Measurements from ENCODE around the gene PDE4DIP.
"Not testable (repeated sequence)": the region's sequence is repeated elsewhere in the genome, so short reads cannot be mapped to it uniquely, and the experiment has no call there.

PDE4DIP gene

DNA sequence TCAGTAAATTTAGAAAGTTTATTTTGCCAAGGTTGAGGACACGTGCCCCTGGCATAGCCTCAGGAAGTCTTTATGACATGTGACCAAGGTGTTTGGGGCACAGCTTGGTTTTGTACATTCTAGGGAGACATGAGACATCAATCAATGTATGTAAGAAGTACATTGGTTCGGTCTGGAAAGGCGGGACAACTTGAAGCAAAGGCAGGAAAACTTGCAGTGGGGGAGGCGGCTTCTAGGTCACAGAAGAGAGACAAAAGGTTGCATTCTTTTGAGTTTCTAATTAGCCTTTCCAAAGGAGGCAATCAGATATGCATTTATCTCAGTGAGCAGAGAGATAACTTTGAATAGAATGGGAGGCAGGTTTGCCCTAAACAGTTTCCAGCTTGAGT is 57.7 kb downstream of the PDE4DIP start:
- H3K9ac ChIP-seq (ENCODE audit: low read depth, low read length); H3K9me3 ChIP-seq (ENCODE audit: insufficient read depth, low read depth, low read length); H3K27ac ChIP-seq (ENCODE audit: low read length); H3K27me3 ChIP-seq (ENCODE audit: insufficient read depth, low read length); H3K36me3 ChIP-seq (ENCODE audit: insufficient read depth, low read depth, low read length); H3K4me1 ChIP-seq (ENCODE audit: insufficient read depth, low read length); H3K4me3 ChIP-seq (ENCODE audit: low read length): not testable (repeated sequence)

- H3K9ac ChIP-seq (ENCODE audit: low read depth, low read length); H3K36me3 ChIP-seq (ENCODE audit: insufficient read depth, low read depth, low read length); H3K9me3 ChIP-seq (ENCODE audit: insufficient read depth, low read depth, low read length); H3K4me3 ChIP-seq (ENCODE audit: low read length); H3K27ac ChIP-seq (ENCODE audit: low read length); H3K4me1 ChIP-seq (ENCODE audit: insufficient read depth, low read length); H3K27me3 ChIP-seq (ENCODE audit: insufficient read depth, low read length): not testable (repeated sequence)
Measured at GRCh38 chr1:148909219-148909826, 65.1 kb downstream of the PDE4DIP start.

DNA sequence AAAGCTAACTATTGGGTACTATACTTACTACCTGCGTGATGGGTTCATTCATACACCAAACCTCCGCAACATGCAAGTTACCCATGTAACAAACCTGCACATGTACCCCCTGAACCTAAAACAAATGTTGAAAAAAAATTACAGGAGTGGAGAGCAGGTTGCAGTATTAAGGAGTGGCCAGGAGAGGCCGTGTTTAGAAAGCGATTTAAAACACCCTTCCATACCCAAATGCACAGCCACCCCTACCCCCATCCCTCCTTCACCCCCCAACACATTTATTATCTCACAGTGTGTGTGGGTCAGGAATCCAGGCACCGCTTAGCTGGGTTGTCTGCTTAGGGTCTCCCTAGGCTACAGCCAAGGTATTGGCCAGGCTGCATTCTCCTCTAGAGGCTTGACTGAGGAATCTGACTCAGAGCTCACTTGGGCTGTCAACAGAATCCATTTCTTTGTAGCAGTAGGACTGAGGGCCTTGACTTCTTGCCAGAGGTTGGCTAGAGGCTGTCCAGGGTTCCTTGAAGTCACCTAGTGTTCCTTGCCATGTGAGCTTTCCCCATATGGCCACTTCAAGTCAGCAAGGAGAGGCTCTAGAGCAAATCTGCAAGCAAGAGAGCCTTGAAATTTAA is 67.2 kb downstream of the PDE4DIP start:
- not testable (repeated sequence) for H3K4me1 ChIP-seq (ENCODE audit: insufficient read depth, low read length); H3K27me3 ChIP-seq (ENCODE audit: insufficient read depth, low read length); H3K9ac ChIP-seq (ENCODE audit: low read depth, low read length); H3K4me3 ChIP-seq (ENCODE audit: low read length); H3K36me3 ChIP-seq (ENCODE audit: insufficient read depth, low read depth, low read length); H3K9me3 ChIP-seq (ENCODE audit: insufficient read depth, low read depth, low read length); H3K27ac ChIP-seq (ENCODE audit: low read length)

DNA sequence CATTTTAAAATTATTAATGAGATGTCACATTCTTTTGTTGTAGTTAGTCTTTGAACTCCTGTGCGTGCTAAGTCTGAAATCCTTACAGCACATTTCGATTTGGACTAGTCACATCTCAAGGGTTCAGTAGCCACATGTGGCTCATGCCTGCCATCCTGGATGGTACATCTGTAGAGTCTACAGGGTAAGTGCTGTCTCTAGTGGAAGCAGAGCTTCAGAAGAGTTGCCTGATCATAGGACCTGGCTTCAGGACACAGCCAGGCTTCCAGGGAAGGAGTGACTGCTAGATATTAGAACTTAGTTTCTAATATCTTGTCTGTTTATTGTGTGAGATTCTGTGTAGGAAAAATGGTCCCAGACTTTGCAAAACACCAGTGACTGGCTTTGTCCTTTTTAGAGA is 72.0 kb downstream of the PDE4DIP start:
- H3K9me3 ChIP-seq (ENCODE audit: insufficient read depth, low read depth, low read length); H3K9ac ChIP-seq (ENCODE audit: low read depth, low read length); H3K36me3 ChIP-seq (ENCODE audit: insufficient read depth, low read depth, low read length); H3K27me3 ChIP-seq (ENCODE audit: insufficient read depth, low read length); H3K4me3 ChIP-seq (ENCODE audit: low read length); H3K27ac ChIP-seq (ENCODE audit: low read length); H3K4me1 ChIP-seq (ENCODE audit: insufficient read depth, low read length): not testable (repeated sequence)

DNA sequence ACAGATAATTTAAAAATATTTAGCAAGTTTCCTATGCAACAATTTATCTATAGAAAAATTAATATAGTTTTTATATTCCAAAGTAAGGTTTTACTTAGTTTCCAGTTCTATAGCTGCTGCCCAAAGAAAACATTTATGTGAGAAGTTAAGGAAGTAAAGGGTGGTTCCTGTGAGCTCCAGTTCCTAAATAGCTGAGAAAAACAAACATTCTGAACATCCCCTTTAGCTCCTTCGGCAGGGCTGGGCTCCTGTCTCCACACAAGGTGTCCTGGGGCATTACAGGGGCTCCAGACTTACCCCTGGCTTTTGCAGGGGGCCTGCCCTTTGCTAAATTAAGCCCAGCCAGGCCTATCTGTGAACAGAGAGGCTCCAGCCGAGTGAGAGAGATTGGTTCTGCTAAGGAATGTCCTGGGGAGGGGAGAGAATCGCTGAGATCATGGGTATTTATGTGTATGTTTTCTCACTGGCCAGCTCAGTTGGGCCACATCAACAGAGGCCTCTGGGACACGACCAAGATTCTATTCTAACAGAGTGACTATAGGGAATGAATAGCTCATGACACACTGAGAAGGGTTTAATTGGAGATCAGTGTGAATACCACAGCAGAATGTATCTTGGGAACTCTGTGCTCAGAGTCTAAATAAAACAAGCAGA is 72.6 kb downstream of the PDE4DIP start:
- H3K4me3 ChIP-seq (ENCODE audit: low read length); H3K27ac ChIP-seq (ENCODE audit: low read length); H3K36me3 ChIP-seq (ENCODE audit: insufficient read depth, low read depth, low read length); H3K9me3 ChIP-seq (ENCODE audit: insufficient read depth, low read depth, low read length); H3K27me3 ChIP-seq (ENCODE audit: insufficient read depth, low read length); H3K9ac ChIP-seq (ENCODE audit: low read depth, low read length); H3K4me1 ChIP-seq (ENCODE audit: insufficient read depth, low read length): not testable (repeated sequence)

DNA sequence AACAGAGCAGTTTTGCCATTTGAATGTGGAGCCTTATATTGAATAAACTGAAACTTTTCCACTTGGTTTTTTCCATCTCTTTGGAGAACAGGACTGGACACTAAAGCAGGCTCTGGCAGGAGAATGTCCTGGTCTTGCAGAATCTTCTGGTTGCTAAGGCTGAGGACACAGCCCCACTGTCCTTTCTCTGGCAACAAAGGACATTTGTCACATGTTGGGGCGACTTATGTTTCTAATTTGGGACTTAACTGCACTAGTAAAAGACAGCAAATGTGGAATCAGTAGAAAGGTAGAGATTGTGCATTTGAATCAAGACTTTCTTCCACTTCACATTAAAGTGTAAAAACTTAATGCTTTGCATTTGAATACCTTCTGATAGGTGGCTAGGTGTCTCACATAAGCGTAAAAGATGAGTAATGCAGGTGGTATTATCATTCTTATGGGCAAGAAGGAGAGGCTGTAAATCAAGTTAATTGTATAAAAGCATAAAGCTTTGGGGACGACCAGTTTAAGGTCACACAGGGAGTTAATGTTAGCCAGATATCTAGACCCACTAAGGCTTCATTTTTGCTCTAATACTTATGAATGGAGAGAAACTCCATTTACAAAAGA is 74.7 kb downstream of the PDE4DIP start:
- H3K27ac ChIP-seq (ENCODE audit: low read length): not testable (repeated sequence)

GRCh38 chr1:148921047-148921446 is 76.8 kb downstream of the PDE4DIP start:
- not testable (repeated sequence) for H3K27me3 ChIP-seq (ENCODE audit: insufficient read depth, low read length); H3K9ac ChIP-seq (ENCODE audit: low read depth, low read length); H3K9me3 ChIP-seq (ENCODE audit: insufficient read depth, low read depth, low read length); H3K27ac ChIP-seq (ENCODE audit: low read length); H3K36me3 ChIP-seq (ENCODE audit: insufficient read depth, low read depth, low read length); H3K4me1 ChIP-seq (ENCODE audit: insufficient read depth, low read length); H3K4me3 ChIP-seq (ENCODE audit: low read length)

More for the DNA sequence above, 74.7 kb downstream of the PDE4DIP start:
- not testable (repeated sequence) for H3K27me3 ChIP-seq (ENCODE audit: insufficient read depth, low read length); H3K9me3 ChIP-seq (ENCODE audit: insufficient read depth, low read depth, low read length); H3K9ac ChIP-seq (ENCODE audit: low read depth, low read length); H3K4me3 ChIP-seq (ENCODE audit: low read length); H3K36me3 ChIP-seq (ENCODE audit: insufficient read depth, low read depth, low read length); H3K4me1 ChIP-seq (ENCODE audit: insufficient read depth, low read length)

DNA sequence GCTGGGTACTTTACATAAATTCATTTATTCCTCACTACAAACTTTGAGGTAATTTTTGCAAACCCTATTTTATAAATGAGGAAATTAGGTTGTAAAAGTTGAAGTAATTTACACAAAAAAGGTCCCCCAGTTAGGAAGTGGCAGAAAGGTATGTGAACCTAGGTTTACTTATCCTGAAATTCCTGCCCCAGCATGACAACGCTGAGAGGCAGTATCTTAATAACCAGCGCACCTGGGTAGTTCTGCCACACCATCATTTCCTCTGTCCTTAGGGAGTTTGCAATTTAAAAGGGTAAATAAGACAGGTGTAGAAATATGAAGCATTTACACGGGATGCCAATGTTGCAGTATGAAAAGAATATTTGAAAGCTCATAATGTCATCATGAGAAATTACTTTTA is 79.6 kb downstream of the PDE4DIP start:
- H3K9ac ChIP-seq (ENCODE audit: low read depth, low read length); H3K36me3 ChIP-seq (ENCODE audit: insufficient read depth, low read depth, low read length); H3K27me3 ChIP-seq (ENCODE audit: insufficient read depth, low read length); H3K27ac ChIP-seq (ENCODE audit: low read length); H3K4me1 ChIP-seq (ENCODE audit: insufficient read depth, low read length); H3K9me3 ChIP-seq (ENCODE audit: insufficient read depth, low read depth, low read length); H3K4me3 ChIP-seq (ENCODE audit: low read length): not testable (repeated sequence)

DNA sequence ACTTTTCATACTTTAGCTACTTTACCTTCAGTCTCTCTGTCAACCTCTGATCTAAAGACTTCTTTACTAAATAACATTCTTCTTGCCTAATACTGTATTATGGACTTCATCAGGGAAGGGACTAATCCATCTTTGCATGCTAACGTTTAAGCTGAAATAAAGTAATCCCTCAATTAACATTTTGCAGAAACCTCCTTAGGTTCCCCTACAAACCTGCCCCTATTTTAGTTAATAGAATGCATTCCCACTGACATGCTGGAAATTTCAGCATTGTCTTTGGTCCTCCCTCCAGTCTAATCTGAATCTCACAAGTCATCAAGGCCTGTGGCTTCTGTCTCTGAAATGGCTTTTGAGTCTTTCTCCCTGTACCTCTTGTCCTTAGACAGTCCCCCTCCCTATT is 83.4 kb downstream of the PDE4DIP start:
- H3K27ac ChIP-seq (ENCODE audit: low read length); H3K36me3 ChIP-seq (ENCODE audit: insufficient read depth, low read depth, low read length); H3K4me3 ChIP-seq (ENCODE audit: low read length); H3K27me3 ChIP-seq (ENCODE audit: insufficient read depth, low read length); H3K4me1 ChIP-seq (ENCODE audit: insufficient read depth, low read length); H3K9ac ChIP-seq (ENCODE audit: low read depth, low read length); H3K9me3 ChIP-seq (ENCODE audit: insufficient read depth, low read depth, low read length): not testable (repeated sequence)

DNA sequence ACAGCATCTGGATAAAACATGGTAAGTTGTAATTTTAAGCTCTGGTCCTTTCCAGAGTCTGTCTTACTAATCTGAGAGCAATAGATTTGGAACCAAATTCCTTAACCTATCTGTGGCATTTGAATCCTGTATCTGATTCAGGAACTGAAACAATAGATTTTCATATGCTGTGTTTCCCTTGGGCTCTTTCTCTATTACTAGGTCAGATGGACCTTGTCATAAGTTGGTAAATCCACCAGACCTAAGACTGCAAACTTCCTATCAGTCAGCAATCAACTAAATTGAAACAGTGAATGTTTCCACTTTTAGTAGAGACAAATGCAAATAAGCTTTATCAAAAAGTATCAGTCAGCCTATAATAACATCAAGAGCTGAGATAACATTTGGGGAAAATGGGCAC is 85.0 kb downstream of the PDE4DIP start:
- H3K4me3 ChIP-seq (ENCODE audit: low read length); H3K4me1 ChIP-seq (ENCODE audit: insufficient read depth, low read length); H3K36me3 ChIP-seq (ENCODE audit: insufficient read depth, low read depth, low read length); H3K9me3 ChIP-seq (ENCODE audit: insufficient read depth, low read depth, low read length); H3K27ac ChIP-seq (ENCODE audit: low read length); H3K27me3 ChIP-seq (ENCODE audit: insufficient read depth, low read length); H3K9ac ChIP-seq (ENCODE audit: low read depth, low read length): not testable (repeated sequence)

DNA sequence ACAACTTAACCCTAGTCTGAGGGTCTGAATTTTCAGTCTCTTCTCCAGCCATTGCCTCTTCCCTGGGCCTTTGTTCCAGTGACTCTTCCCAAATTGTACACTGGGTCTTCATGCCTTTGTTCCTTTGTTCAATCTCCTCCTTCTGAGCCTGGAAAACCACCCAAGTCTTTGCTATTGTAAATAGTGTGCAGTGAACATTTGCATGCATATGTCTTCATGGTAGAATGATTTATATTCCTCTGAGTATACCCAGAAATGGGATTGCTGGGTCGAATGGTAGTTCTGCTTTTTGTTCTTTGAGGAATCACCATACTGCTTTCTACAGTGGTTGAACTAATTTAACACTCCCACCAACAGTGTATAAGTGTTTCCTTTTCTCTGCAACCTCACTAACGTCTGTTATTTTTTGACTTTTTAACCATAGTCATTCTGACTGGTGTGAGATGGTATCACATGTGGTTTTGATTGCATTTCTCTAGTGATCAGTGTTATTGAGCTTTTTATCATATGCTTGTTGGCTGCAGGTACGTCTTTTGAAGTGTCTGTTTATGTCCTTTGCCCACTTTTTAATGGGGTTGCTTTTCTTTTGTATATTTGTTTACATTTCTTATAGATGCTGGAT is 91.3 kb downstream of the PDE4DIP start:
- not testable (repeated sequence) for H3K27me3 ChIP-seq (ENCODE audit: insufficient read depth, low read length); H3K9ac ChIP-seq (ENCODE audit: low read depth, low read length); H3K9me3 ChIP-seq (ENCODE audit: insufficient read depth, low read depth, low read length)

GRCh38 chr1:148942906-148943305 is 98.7 kb downstream of the PDE4DIP start:
- H3K4me1 ChIP-seq (ENCODE audit: insufficient read depth, low read length); H3K27ac ChIP-seq (ENCODE audit: low read length); H3K9me3 ChIP-seq (ENCODE audit: insufficient read depth, low read depth, low read length); H3K36me3 ChIP-seq (ENCODE audit: insufficient read depth, low read depth, low read length); H3K4me3 ChIP-seq (ENCODE audit: low read length); H3K9ac ChIP-seq (ENCODE audit: low read depth, low read length); H3K27me3 ChIP-seq (ENCODE audit: insufficient read depth, low read length): not testable (repeated sequence)

More for the DNA sequence above, 91.3 kb downstream of the PDE4DIP start:
- not testable (repeated sequence) for H3K4me1 ChIP-seq (ENCODE audit: insufficient read depth, low read length); H3K4me3 ChIP-seq (ENCODE audit: low read length); H3K36me3 ChIP-seq (ENCODE audit: insufficient read depth, low read depth, low read length); H3K27ac ChIP-seq (ENCODE audit: low read length)
